ENCODE data around the gene APBA2. TPM values are rescaled to one million over a fixed set of nuclear protein-coding genes. Genes with fewer than 3 reads are reported as not detected.

The APBA2 gene
- total RNA-seq, 2 experiments from 2014 or later = 19.2 to 21.2 TPM

GRCh38 chr15:28943611-28944230 lies 57.9 kb downstream of the APBA2 start:
- Mint-ChIP-seq H3K9me3 (no peaks in the 10 kb centered on the region), H3K27ac (no peak overlapping the region), H3K27me3 (no peaks in the 10 kb centered on the region), H3K4me3 (no peak overlapping the region), H3K4me1 (peaks cover 57% of the 10 kb centered on the region), H3K36me3 (ENCODE audit: low read depth) (peaks cover 20% of the 10 kb centered on the region)
- DNase-seq = no peak
- ChIA-PET CTCF (no interaction called here), POLR2A (no interaction called here)

- H3K36me3 Mint-ChIP-seq (ENCODE audit: low read depth) = peaks cover 18% of the 10 kb centered on the region
- ChIA-PET POLR2A (no interaction called here), CTCF (no interaction called here)
- DNase-seq = no peak
- peaks cover 2% of the 10 kb centered on the region for H3K27me3 Mint-ChIP-seq
- no peak overlapping the region for H3K27ac Mint-ChIP-seq
- H3K9me3 Mint-ChIP-seq = no peaks in the 10 kb centered on the region
- peaks cover 58% of the 10 kb centered on the region for H3K4me1 Mint-ChIP-seq
- H3K4me3 Mint-ChIP-seq = no peak overlapping the region
These were observed 58.5 kb downstream of the APBA2 start for GRCh38 chr15:28944286-28944685.

GRCh38 chr15:28944696-28945300 lies 59.0 kb downstream of the APBA2 start:
- H3K27ac Mint-ChIP-seq = no peak overlapping the region
- no peak for DNase-seq
- POLR2A ChIA-PET = no interaction called here

DNA sequence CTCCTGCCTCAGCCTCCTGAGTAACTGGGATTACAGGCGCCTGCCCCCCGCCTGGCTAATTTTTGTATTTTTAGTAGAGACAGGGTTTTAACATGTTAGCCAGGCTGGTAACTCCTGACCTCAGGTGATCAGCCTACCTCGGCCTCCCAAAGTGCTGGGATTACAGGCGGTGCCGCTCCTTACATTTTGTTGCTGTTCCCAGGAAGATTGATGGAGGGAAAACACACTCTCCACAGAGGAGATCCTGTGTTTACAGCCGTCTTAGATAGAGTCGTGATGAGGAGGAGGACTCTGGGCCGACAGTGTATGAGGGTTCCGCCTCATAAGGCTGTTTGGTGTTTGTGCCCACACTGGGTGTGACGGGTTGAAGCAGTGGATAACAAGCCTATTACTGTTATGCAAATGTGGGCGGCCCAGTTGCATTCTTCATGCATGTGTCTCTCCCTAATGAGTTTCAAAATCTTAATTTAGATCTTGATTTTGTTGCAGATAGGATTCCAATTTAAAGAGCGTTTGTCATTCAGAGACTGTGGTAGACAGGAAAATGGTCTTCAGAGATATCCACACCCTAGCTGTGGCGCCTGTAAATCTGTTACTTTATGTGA lies 60.0 kb downstream of the APBA2 start:
- Mint-ChIP-seq H3K27ac (no peak overlapping the region), H3K36me3 (ENCODE audit: low read depth) (peaks cover 18% of the 10 kb centered on the region), H3K4me3 (no peak overlapping the region), H3K4me1 (peaks cover 55% of the 10 kb centered on the region), H3K27me3 (peaks cover 2% of the 10 kb centered on the region), H3K9me3 (no peaks in the 10 kb centered on the region)
- DNase-seq = no peak
- ChIA-PET CTCF (no interaction called here), POLR2A (no interaction called here)

More at GRCh38 chr15:28944696-28945300, 59.0 kb downstream of the APBA2 start:
- CTCF ChIA-PET = no interaction called here
- H3K4me3 Mint-ChIP-seq = no peak overlapping the region
- H3K36me3 Mint-ChIP-seq (ENCODE audit: low read depth) = peaks cover 18% of the 10 kb centered on the region
- H3K9me3 Mint-ChIP-seq = no peaks in the 10 kb centered on the region
- peaks cover 55% of the 10 kb centered on the region for H3K4me1 Mint-ChIP-seq
- peaks cover 2% of the 10 kb centered on the region for H3K27me3 Mint-ChIP-seq

DNA sequence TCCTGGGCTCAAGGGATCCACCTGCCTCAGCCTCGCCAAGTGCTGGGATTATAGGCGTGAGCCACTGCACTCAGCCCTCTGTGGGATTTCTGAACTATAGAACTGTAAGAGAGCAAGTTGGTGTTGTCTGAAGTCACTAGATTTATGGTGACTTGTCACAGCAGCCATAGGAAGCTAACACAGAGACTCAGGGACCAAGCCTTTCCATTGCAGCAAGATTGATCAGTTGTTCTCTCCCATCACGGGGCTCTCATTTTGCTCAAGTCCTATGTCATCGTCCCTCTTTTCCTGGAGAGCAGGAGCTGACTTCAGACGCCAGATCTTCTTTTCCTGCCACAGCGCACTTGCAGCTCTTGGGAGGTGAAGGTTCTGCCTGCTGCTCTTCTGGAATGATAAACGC lies 61.0 kb downstream of the APBA2 start:
- H3K27ac Mint-ChIP-seq = no peak overlapping the region
- peaks cover 15% of the 10 kb centered on the region for H3K36me3 Mint-ChIP-seq (ENCODE audit: low read depth)
- no peaks in the 10 kb centered on the region for H3K9me3 Mint-ChIP-seq
- no peak overlapping the region for H3K4me3 Mint-ChIP-seq
- DNase-seq = no peak
- ChIA-PET POLR2A (no interaction called here), CTCF (interaction anchor here (1.2 kb wide), 1 partner anchor 8 kb away, joined by 3 read pairs; no protein-coding TSS in a partner anchor)
- peaks cover 48% of the 10 kb centered on the region for H3K4me1 Mint-ChIP-seq
- H3K27me3 Mint-ChIP-seq = peaks cover 2% of the 10 kb centered on the region

DNA sequence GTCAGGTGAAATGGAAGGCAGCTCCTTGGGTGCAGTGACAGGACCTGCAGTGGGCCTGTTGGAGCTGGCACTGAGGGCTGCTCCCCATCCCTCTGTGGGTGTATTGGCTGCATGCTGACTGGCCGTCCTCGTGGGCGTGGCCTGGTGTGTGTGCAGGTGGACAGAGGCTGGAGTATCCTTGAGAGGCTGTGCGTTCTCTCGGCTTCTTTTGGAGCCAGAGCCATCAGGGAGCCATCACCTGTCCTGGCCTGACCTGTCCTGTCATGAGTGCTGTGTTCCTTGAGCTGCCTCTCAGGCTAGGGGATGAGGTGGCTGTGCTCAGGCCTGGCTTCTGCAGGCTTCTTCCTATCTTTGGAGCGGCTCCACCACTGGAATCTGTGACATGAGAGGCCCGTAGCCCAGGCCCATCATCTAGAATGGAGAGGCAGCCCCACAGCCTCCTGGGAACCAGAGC lies 61.5 kb downstream of the APBA2 start:
- Mint-ChIP-seq H3K9me3 (no peaks in the 10 kb centered on the region), H3K4me3 (no peak overlapping the region), H3K27me3 (peaks cover 4% of the 10 kb centered on the region), H3K36me3 (ENCODE audit: low read depth) (peaks cover 15% of the 10 kb centered on the region), H3K27ac (no peak overlapping the region), H3K4me1 (peaks cover 44% of the 10 kb centered on the region)
- CTCF ChIA-PET = interaction anchor here (1.2 kb wide), 1 partner anchor 8 kb away, joined by 3 read pairs; no protein-coding TSS in a partner anchor
- DNase-seq = no peak
- POLR2A ChIA-PET = no interaction called here

DNA sequence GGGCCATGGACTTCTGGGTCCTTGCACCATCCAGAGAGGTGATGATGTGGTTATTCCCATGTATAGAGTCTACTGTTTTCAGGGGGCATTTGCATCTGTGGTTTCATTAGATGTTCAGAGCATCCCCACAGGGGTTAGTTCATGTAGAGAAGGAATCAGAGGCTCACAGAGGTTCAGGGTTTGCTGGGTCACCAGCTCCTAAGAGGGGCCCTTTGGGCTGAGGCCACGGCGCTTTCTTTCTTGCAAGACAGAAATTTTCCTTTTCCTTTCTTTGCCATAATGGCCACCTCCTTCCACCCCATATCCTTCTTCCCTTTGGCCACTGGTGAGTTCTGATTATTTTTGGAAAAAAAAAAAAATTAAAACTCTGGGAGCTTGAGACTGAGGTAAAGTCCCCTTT lies 62.3 kb downstream of the APBA2 start:
- DNase-seq = no peak
- Mint-ChIP-seq H3K4me1 (peaks cover 38% of the 10 kb centered on the region), H3K4me3 (peak overlapping the region; percentile 28), H3K27ac (peak overlapping the region; percentile 61), H3K9me3 (no peaks in the 10 kb centered on the region), H3K36me3 (ENCODE audit: low read depth) (peaks cover 13% of the 10 kb centered on the region), H3K27me3 (peaks cover 5% of the 10 kb centered on the region)
- ChIA-PET POLR2A (no interaction called here), CTCF (interaction anchor here (1.2 kb wide), 1 partner anchor 9 kb away, joined by 3 read pairs; no protein-coding TSS in a partner anchor)

GRCh38 chr15:28950916-28951315 lies 65.1 kb downstream of the APBA2 start:
- Mint-ChIP-seq H3K4me1 (peaks cover 50% of the 10 kb centered on the region), H3K9me3 (no peaks in the 10 kb centered on the region), H3K27ac (no peak overlapping the region), H3K4me3 (no peak overlapping the region), H3K36me3 (ENCODE audit: low read depth) (peaks cover 2% of the 10 kb centered on the region), H3K27me3 (peaks cover 9% of the 10 kb centered on the region)
- CTCF ChIA-PET = interaction anchor here (0.8 to 1.0 kb wide), 2 partner anchors 14 to 40 kb away, joined by 3 to 4 read pairs; no protein-coding TSS in a partner anchor
- no peak for DNase-seq
- POLR2A ChIA-PET = no interaction called here

- no peak for DNase-seq
- H3K36me3 Mint-ChIP-seq (ENCODE audit: low read depth) = peaks cover 2% of the 10 kb centered on the region
- H3K4me1 Mint-ChIP-seq = peaks cover 41% of the 10 kb centered on the region
- POLR2A ChIA-PET = no interaction called here
- H3K9me3 Mint-ChIP-seq = no peaks in the 10 kb centered on the region
- no peak overlapping the region for H3K27ac Mint-ChIP-seq
- H3K4me3 Mint-ChIP-seq = no peak overlapping the region
- CTCF ChIA-PET = no interaction called here
- peaks cover 9% of the 10 kb centered on the region for H3K27me3 Mint-ChIP-seq
These were observed 67.1 kb downstream of the APBA2 start for GRCh38 chr15:28952666-28953491.

DNA sequence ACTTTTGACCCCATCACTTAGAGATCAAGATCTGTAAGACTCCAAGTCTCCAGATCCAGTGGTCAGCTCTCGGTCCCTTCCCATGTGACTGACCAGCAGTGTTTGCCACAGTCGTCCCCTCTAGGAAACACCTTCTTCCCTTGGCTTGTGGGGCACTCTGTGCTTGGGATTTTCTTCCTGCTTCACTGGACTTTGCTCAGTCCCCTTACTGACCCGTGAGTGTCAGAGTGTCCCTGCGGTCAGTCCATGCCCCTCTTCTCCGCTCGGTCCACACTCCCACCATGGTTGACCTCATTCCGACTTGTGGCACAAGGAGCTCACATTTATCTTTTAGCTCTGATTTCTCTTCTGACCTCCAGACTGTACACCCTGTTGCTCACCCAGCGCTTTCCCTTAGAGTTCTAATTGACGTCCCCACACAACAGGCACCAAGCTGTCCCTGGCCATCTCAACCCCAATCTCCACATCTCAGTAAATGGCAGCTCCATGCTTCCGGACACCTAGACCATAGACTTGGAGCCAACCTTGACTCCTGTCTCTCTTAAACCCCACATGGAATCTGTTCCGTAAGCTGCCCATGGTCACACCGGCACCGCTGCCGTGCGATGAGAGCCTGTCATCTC lies 67.9 kb downstream of the APBA2 start:
- Mint-ChIP-seq H3K36me3 (ENCODE audit: low read depth) (peaks cover under 1% of the 10 kb centered on the region), H3K27me3 (peaks cover 9% of the 10 kb centered on the region), H3K4me3 (no peak overlapping the region), H3K4me1 (peaks cover 33% of the 10 kb centered on the region), H3K27ac (no peak overlapping the region), H3K9me3 (no peaks in the 10 kb centered on the region)
- no peak for DNase-seq
- POLR2A ChIA-PET = no interaction called here
- CTCF ChIA-PET = interaction anchor here (0.7 kb wide), 1 partner anchor 13 kb away, joined by 3 read pairs; no protein-coding TSS in a partner anchor

DNA sequence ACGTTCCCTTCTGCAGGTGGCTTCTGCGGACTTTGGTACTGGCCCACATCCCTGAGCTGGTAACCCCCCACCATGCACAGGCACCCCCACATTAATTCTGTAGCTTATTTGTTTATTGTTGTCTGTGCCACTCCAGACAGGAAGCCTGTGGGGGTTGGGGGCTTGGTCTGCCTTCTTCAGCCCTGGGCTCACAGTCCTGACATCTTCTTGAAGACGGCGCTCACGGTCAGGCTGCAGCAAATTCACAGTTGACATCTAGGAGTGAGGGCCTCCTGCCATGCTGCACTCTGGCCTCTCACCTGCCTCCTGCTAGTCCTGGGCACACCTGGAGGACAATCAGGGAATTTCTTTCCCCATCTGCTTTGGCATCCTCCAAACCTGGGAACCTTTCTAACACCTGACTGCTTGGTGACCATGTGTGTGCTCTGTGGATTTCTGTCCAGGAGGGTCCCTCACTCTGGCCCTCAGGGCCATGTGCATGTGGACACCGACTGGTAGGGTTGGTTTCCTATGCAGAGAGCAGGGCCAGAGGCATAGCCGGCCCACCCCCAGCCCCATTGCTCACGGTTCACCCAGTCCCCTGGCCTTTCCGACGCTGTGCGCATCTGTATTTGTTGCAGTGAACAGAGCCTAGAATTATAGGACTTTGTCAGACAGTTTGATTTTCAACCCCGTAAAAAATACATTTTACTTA lies 68.8 kb downstream of the APBA2 start:
- Mint-ChIP-seq H3K36me3 (ENCODE audit: low read depth) (no peaks in the 10 kb centered on the region), H3K9me3 (no peaks in the 10 kb centered on the region), H3K4me3 (no peak overlapping the region), H3K27ac (no peak overlapping the region), H3K27me3 (peaks cover 7% of the 10 kb centered on the region), H3K4me1 (peaks cover 27% of the 10 kb centered on the region)
- DNase-seq = no peak
- POLR2A ChIA-PET = no interaction called here
- CTCF ChIA-PET = no interaction called here
